IMR-90 (cell line): ENCODE measurements around the gene MPP4. TPM values are rescaled to one million over a fixed set of nuclear protein-coding genes. Genes with fewer than 3 reads are reported as not detected.
A peak's percentile ranks its signal among the peaks of the same experiment; 100 is the strongest.

ENCODE experiments used
- ATAC-seq: fragments of 200-7000 bp; cut with Tn5 transposase; 2 replicates; pipeline ENCODE4 v1.9.1; 2020; ENCODE audit warnings: low read depth, mild to moderate bottlenecking, moderate library complexity
- BruUV-seq: library from RNA; stranded (reverse); fragments of 400-500 nt; replicated peaks from 2 replicates; lab custom pipeline; 2021; lab: Mats Ljungman, UMichigan
- CTCF ChIA-PET: fragments of 300-600 bp; formaldehyde crosslinking; extraction: SDS; loops from one replicate; lab custom pipeline; 2021; ENCODE audit warnings: antibody characterized with exemption; lab: Yijun Ruan, JAX
- POLR2A ChIA-PET: fragments of 300-600 bp; sonication (Branson Sonifier 250); formaldehyde crosslinking; loops from one replicate; lab custom pipeline; 2022; ENCODE audit warnings: antibody characterized with exemption; ENCODE audit not compliant: unreplicated experiment; lab: Charles Lee
- DNase-seq: peaks from one replicate; pipeline ENCODE4 v3.0.0; 2013
- H2AFZ ChIP-seq: replicated peaks from 2 replicates; pipeline ENCODE3; 2013; ENCODE audit warnings: low read length, mild to moderate bottlenecking; ENCODE audit not compliant: poor library complexity
- H2AK5ac ChIP-seq: 2 replicates; pipeline ENCODE4 v1.6.1; 2013; ENCODE audit warnings: low read depth, low read length, inconsistent platforms
- H2AK9ac ChIP-seq: replicated peaks from 2 replicates; pipeline ENCODE3; 2013; ENCODE audit warnings: mild to moderate bottlenecking, low read depth, low read length, moderate library complexity; ENCODE audit not compliant: poor library complexity
- H2BK120ac ChIP-seq: 2 replicates; pipeline ENCODE4 v1.6.1; 2013; ENCODE audit warnings: low read depth, low read length, inconsistent platforms
- H2BK15ac ChIP-seq: 3 replicates; pipeline ENCODE4 v1.6.1; 2013; ENCODE audit warnings: low read depth, low read length, inconsistent platforms
- H2BK20ac ChIP-seq: 2 replicates; pipeline ENCODE4 v1.6.1; 2013; ENCODE audit warnings: low read depth, mild to moderate bottlenecking, inconsistent platforms, low read length, moderate library complexity
- H2BK5ac ChIP-seq: 2 replicates; pipeline ENCODE4 v1.6.1; 2013; ENCODE audit warnings: mild to moderate bottlenecking, low read depth, low read length, inconsistent platforms; ENCODE audit not compliant: poor library complexity, severe bottlenecking
- H3K14ac ChIP-seq: replicated peaks from 2 replicates; pipeline ENCODE4 v1.6.1; 2013; ENCODE audit warnings: low read depth, low read length, inconsistent platforms
- H3K18ac ChIP-seq: 2 replicates; pipeline ENCODE4 v1.6.1; 2013; ENCODE audit warnings: low read depth, low read length, control low read depth
- H3K23ac ChIP-seq: 2 replicates; pipeline ENCODE4 v1.6.1; 2013; ENCODE audit warnings: low read depth, low read length, inconsistent platforms
- H3K27ac ChIP-seq: 2 replicates; pipeline ENCODE4 v1.5.1; 2013; ENCODE audit warnings: mild to moderate bottlenecking, control low read depth, low read length; ENCODE audit not compliant: insufficient read depth
- H3K27me3 ChIP-seq: 2 replicates; pipeline ENCODE4 v1.6.1; 2013; ENCODE audit warnings: low read length; ENCODE audit not compliant: control insufficient read depth, insufficient read depth
- H3K36me3 ChIP-seq: 2 replicates; pipeline ENCODE4 v1.6.1; 2013; ENCODE audit warnings: low read length, mixed read lengths; ENCODE audit not compliant: control insufficient read depth, insufficient read depth
- H3K4ac ChIP-seq: 2 replicates; pipeline ENCODE4 v1.6.1; 2013; ENCODE audit warnings: low read depth, low read length, inconsistent platforms
- H3K4me1 ChIP-seq: 2 replicates; pipeline ENCODE4 v1.6.1; 2013; ENCODE audit warnings: low read length, mixed read lengths; ENCODE audit not compliant: control insufficient read depth, insufficient read depth
- H3K4me2 ChIP-seq: 2 replicates; pipeline ENCODE4 v1.6.1; 2013; ENCODE audit warnings: low read depth, mild to moderate bottlenecking, control low read depth, low read length, moderate library complexity
- H3K4me3 ChIP-seq: 2 replicates; pipeline ENCODE4 v1.5.1; 2013; ENCODE audit warnings: low read depth, mild to moderate bottlenecking, control low read depth, low read length, moderate library complexity; ENCODE audit not compliant: insufficient read depth
- H3K56ac ChIP-seq: 2 replicates; pipeline ENCODE4 v1.6.1; 2013; ENCODE audit warnings: low read length, inconsistent platforms; ENCODE audit not compliant: insufficient read depth; ENCODE audit errors: extremely low read depth
- H3K79me1 ChIP-seq, 2 experiments: 2 replicates each; pipeline ENCODE4 v1.6.1; 2013; ENCODE audit warnings: low read length in 2 of 2, inconsistent platforms in 1 of 2, low read depth in 1 of 2
- H3K9ac ChIP-seq: 2 replicates; pipeline ENCODE4 v1.6.1; 2013; ENCODE audit warnings: low read depth, low read length, control low read depth
- H3K9me1 ChIP-seq: 2 replicates; pipeline ENCODE4 v1.6.1; 2013; ENCODE audit warnings: low read length, inconsistent platforms; ENCODE audit not compliant: insufficient read depth
- H3K9me3 ChIP-seq: 2 replicates; pipeline ENCODE4 v1.6.1; 2013; ENCODE audit warnings: low read length; ENCODE audit not compliant: control insufficient read depth, insufficient read depth
- H4K20me1 ChIP-seq: 2 replicates; pipeline ENCODE4 v1.6.1; 2013; ENCODE audit warnings: low read length, inconsistent platforms; ENCODE audit not compliant: insufficient read depth
- H4K5ac ChIP-seq: 2 replicates; pipeline ENCODE4 v1.6.1; 2013; ENCODE audit warnings: mild to moderate bottlenecking, low read depth, low read length, control low read depth
- H4K8ac ChIP-seq, 2 experiments: 2 replicates each; pipeline ENCODE4 v1.6.1; 2013; ENCODE audit warnings: low read depth in 2 of 2, low read length in 2 of 2, control low read depth in 1 of 2, inconsistent platforms in 1 of 2
- H4K91ac ChIP-seq: 2 replicates; pipeline ENCODE4 v1.6.1; 2013; ENCODE audit warnings: low read depth, low read length, inconsistent platforms; ENCODE audit not compliant: insufficient read depth
- MAFK ChIP-seq: IDR thresholded peaks from 2 replicates; pipeline ENCODE4 v1.6.1; 2012; ENCODE audit warnings: low read depth, low read length, improper control_type of control experiment
- MAZ ChIP-seq: IDR thresholded peaks from 2 replicates; pipeline ENCODE4 v1.6.1; 2012; ENCODE audit warnings: low read depth, mild to moderate bottlenecking, low read length, improper control_type of control experiment, moderate library complexity, borderline replicate concordance
- whole genome bisulfite sequencing, 2 experiments: methylation state at CpG; one replicate each; pipeline versions ENCODE4 v1.1.5 to v1.1.7; 2013; ENCODE audit warnings: missing lambda C conversion rate in 2 of 2; ENCODE audit not compliant: insufficient read length in 1 of 2; ENCODE audit errors: extremely low coverage in 2 of 2; 5-methylcytosine and 5-hydroxymethylcytosine counted together
- dilution Hi-C: fragments of 300-500 bp; cut with HindIII; formaldehyde crosslinking; loops from one replicate; pipeline ENCODE4 v1.14.3; 2018; ENCODE audit warnings: low sequenced_read_pairs; ENCODE audit not compliant: unreplicated experiment
- in situ Hi-C: fragments of 300-500 bp; cut with MboI; formaldehyde crosslinking; loops from 3 replicates; pipeline ENCODE4 v1.14.3; 2019; ENCODE audit warnings: low sequenced_read_pairs, inconsistent platforms, mixed read lengths
- intact Hi-C: fragments of 100-400 bp; cut with micrococcal nuclease; formaldehyde crosslinking; loops from 2 replicates; pipeline ENCODE4 v1.10.0; 2022
- polyA plus RNA-seq, 3 experiments: library from polyadenylated mRNA; depleted of rRNA; stranded (reverse); fragments of >200 nt; gene quantifications; 2 replicates each; pipeline ENCODE4 v1.2.3, GENCODE V29; 2012; ENCODE audit warnings: low replicate concordance in 1 of 3
- total RNA-seq: library from RNA; depleted of rRNA; stranded (reverse); fragments of >200 nt; gene quantifications from 2 replicates; pipeline ENCODE4 v1.2.3, GENCODE V29; 2012

The MPP4 gene
- total and polyA plus RNA-seq, 2 of the 4 experiments (the other 2 are of a cell fraction) = 11.8 to 14.9 TPM

DNA sequence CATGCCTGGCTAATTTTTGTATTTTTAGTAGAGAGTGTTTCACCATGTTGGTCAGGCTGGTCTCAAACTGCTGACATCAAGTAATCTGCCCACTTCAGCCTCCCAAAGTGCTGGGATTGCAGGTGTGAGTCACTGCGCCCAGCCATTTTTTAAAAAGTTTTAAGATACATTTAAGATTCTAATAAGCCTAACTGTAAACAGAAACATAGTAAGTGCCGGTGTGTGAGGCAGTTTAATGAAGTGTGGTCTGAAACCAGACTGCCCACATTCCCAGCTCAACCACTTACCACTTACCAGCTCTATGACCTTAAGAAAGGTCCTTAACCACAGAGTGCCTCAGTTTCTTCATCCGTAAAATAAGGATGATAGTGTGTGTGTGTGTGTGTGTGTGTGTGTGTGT lies 97.5 kb downstream of the MPP4 start:
- H3K18ac ChIP-seq = no peak overlapping the region
- no CpG with 5 or more reads among the region's 3 CpGs for WGBS, 2 experiments
- H3K56ac ChIP-seq = no peak overlapping the region
- no peak overlapping the region for H3K27ac ChIP-seq
- no peaks in the 10 kb centered on the region for H3K9me3 ChIP-seq
- no peak overlapping the region for H2AK9ac ChIP-seq
- H2BK15ac ChIP-seq = no peak overlapping the region
- no peak overlapping the region for H3K23ac ChIP-seq
- intact Hi-C loops = no loop called here
- no peak overlapping the region for H3K4me3 ChIP-seq
- no peak overlapping the region for H2BK5ac ChIP-seq
- no peaks in the 10 kb centered on the region for H3K4me1 ChIP-seq
- CTCF ChIA-PET = no interaction called here
- no peak overlapping the region for H3K9ac ChIP-seq
- H3K4me2 ChIP-seq = no peak overlapping the region
- no peaks in the 10 kb centered on the region for H3K36me3 ChIP-seq
- no peak overlapping the region for H3K4ac ChIP-seq
- no peak overlapping the region for H2AFZ ChIP-seq
- H4K5ac ChIP-seq = no peak overlapping the region
- H3K14ac ChIP-seq = no peak overlapping the region
- POLR2A ChIA-PET = no interaction called here
- H3K9me1 ChIP-seq = peaks cover 3% of the 10 kb centered on the region; the same call in 1 of the 2 replicates
- no peaks in the 10 kb centered on the region for H3K27me3 ChIP-seq
- H4K8ac ChIP-seq = no peak overlapping the region
- ATAC-seq = no peak
- H2BK120ac ChIP-seq = no peak overlapping the region
- DNase-seq = no peak
- dilution Hi-C loops = no loop called here
- no peak overlapping the region for H2AK5ac ChIP-seq
- TF ChIP-seq MAFK (0 out of 2 replicates have a peak, but pooled peaks have one; percentile 3), MAZ (no peak)
- in situ Hi-C loops = loop anchor here (25.0 kb wide), 1 partner anchor 364 kb away; no protein-coding TSS in a partner anchor
- H2BK20ac ChIP-seq = no peak overlapping the region
- no TSS peak for BruUV-seq
- H4K20me1 ChIP-seq = no peaks in the 10 kb centered on the region
- H3K79me1 ChIP-seq = no peaks in the 10 kb centered on the region
- H4K91ac ChIP-seq = no peak overlapping the region
